Measurements from ENCODE around the gene SMYD4. TPM values are rescaled to one million over a fixed set of nuclear protein-coding genes. Genes with fewer than 3 reads are reported as not detected.

The SMYD4 gene
- total RNA-seq, 1 experiment from 2014 or later, result 23.3 TPM

DNA sequence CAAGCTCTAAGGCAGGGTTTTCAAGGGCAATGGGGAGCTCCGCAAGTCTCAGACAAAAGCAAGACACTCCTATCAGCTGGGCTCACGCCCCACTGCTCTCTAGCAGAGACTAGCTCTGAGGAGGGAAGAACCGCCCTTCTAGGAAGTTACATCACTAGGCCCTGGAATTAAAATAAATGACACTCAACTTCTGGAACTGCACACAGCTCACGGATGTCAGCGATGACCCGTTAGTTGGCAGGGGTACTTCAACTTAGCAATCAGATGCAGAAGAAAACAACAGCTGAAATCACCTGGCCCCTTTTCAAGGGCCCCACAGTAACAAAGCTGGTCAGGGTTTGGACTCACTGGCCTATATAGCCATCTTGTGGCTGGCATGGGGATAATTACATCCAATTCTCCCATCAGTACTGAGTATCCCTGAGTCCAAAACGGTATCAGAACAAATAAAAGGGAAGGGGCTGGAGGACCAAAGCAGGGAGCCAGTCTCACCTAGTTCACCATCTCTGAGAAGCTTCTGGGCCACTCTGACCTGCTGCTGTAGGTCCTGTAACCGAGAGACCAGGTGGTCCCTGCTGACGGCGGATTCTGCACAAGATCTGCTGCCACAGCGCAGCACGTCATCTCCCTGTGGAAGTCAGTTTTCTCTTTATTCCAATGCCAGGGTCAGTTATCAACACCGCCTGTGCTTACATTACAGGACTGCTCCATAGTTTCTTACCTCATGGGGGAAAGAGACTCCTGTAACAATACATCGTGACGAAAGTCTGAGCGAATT, 45.7 kb downstream of the SMYD4 start:
- no peak overlapping the region for H2AFZ ChIP-seq
- no peak for DNase-seq
- CTCF ChIA-PET, result interaction anchor here (0.6 to 1.4 kb wide), 4 partner anchors 11 to 67 kb away, joined by 4 to 11 read pairs (median 8); no protein-coding TSS in a partner anchor
- no peaks in the 10 kb centered on the region for H3K9me3 ChIP-seq (ENCODE audit: insufficient read depth, low read depth)
- no peaks in the 10 kb centered on the region for H4K20me1 ChIP-seq (ENCODE audit: insufficient read depth)
- no peak overlapping the region for H3K27ac ChIP-seq
- peaks cover 22% of the 10 kb centered on the region; the same call in 1 of the 2 replicates for H3F3A ChIP-seq (ENCODE audit: insufficient read depth, low read depth)
- no peak for TF ChIP-seq EZH2 (IDR thresholded peaks at IDR 0.05; ENCODE audit: low read depth)
- TF ChIP-seq, protein P1, sequence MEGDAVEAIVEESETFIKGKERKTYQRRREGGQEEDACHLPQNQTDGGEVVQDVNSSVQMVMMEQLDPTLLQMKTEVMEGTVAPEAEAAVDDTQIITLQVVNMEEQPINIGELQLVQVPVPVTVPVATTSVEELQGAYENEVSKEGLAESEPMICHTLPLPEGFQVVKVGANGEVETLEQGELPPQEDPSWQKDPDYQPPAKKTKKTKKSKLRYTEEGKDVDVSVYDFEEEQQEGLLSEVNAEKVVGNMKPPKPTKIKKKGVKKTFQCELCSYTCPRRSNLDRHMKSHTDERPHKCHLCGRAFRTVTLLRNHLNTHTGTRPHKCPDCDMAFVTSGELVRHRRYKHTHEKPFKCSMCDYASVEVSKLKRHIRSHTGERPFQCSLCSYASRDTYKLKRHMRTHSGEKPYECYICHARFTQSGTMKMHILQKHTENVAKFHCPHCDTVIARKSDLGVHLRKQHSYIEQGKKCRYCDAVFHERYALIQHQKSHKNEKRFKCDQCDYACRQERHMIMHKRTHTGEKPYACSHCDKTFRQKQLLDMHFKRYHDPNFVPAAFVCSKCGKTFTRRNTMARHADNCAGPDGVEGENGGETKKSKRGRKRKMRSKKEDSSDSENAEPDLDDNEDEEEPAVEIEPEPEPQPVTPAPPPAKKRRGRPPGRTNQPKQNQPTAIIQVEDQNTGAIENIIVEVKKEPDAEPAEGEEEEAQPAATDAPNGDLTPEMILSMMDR (conservative IDR thresholded peaks at IDR 0.05), result peak; percentile 79
- intact Hi-C loops (cut with micrococcal nuclease; ENCODE audit: unreplicated experiment), result loop anchor here (1.0 kb wide), 1 partner anchor 64 kb away; no protein-coding TSS in a partner anchor
- POLR2A ChIA-PET (ENCODE audit: unreplicated experiment), result interaction anchor here (0.5 to 0.6 kb wide), 3 partner anchors 86 to 486 kb away, joined by 4 to 12 read pairs (median 5); no protein-coding TSS in a partner anchor
- no TSS peak for BruUV-seq (replicated peaks)
- H3K4me1 ChIP-seq (replicated peaks; ENCODE audit: insufficient read depth), result peaks cover 10% of the 10 kb centered on the region
- no peaks in the 10 kb centered on the region for H3K27me3 ChIP-seq (ENCODE audit: insufficient read depth, low read depth)
- no peaks in the 10 kb centered on the region for H3K79me2 ChIP-seq (ENCODE audit: low read depth)
- H3K9me2 ChIP-seq (ENCODE audit: insufficient read depth), result no peaks in the 10 kb centered on the region
- no peak overlapping the region for H3K4me3 ChIP-seq
- no peak overlapping the region for H3K4me2 ChIP-seq
- H3K36me3 ChIP-seq (ENCODE audit: low read depth), result no peaks in the 10 kb centered on the region; the same call in 1 of the 2 replicates

GRCh38 chr17:1783271-1783670, 46.4 kb downstream of the SMYD4 start:
- DNase-seq, result no peak
- no peaks in the 10 kb centered on the region for H4K20me1 ChIP-seq (ENCODE audit: insufficient read depth)
- H3K9me3 ChIP-seq (ENCODE audit: insufficient read depth, low read depth), result no peaks in the 10 kb centered on the region
- intact Hi-C loops (cut with micrococcal nuclease; ENCODE audit: unreplicated experiment), result no loop called here
- no peaks in the 10 kb centered on the region for H3K27me3 ChIP-seq (ENCODE audit: insufficient read depth, low read depth)
- no TSS peak for BruUV-seq (replicated peaks)
- H3K4me2 ChIP-seq, result no peak overlapping the region
- H3K4me1 ChIP-seq (replicated peaks; ENCODE audit: insufficient read depth), result peaks cover 10% of the 10 kb centered on the region
- H3K79me2 ChIP-seq (ENCODE audit: low read depth), result no peaks in the 10 kb centered on the region
- H3K27ac ChIP-seq, result no peak overlapping the region
- H3K36me3 ChIP-seq (ENCODE audit: low read depth), result no peaks in the 10 kb centered on the region; the same call in 1 of the 2 replicates
- TF ChIP-seq, protein P1 (conservative IDR thresholded peaks at IDR 0.05), result no peak
- TF ChIP-seq EZH2 (IDR thresholded peaks at IDR 0.05; ENCODE audit: low read depth), result no peak
- H3F3A ChIP-seq (ENCODE audit: insufficient read depth, low read depth), result peaks cover 15% of the 10 kb centered on the region; the same call in 1 of the 2 replicates
- H3K9me2 ChIP-seq (ENCODE audit: insufficient read depth), result no peaks in the 10 kb centered on the region
- ChIA-PET CTCF (interaction anchor here (0.6 to 1.4 kb wide), 3 partner anchors 12 to 66 kb away, joined by 4 to 11 read pairs (median 6); no protein-coding TSS in a partner anchor), POLR2A (ENCODE audit: unreplicated experiment) (interaction anchor here (0.6 kb wide), 2 partner anchors 85 to 487 kb away, joined by 4 to 5 read pairs; no protein-coding TSS in a partner anchor)
- no peak overlapping the region for H3K4me3 ChIP-seq
- no peak overlapping the region for H2AFZ ChIP-seq

DNA sequence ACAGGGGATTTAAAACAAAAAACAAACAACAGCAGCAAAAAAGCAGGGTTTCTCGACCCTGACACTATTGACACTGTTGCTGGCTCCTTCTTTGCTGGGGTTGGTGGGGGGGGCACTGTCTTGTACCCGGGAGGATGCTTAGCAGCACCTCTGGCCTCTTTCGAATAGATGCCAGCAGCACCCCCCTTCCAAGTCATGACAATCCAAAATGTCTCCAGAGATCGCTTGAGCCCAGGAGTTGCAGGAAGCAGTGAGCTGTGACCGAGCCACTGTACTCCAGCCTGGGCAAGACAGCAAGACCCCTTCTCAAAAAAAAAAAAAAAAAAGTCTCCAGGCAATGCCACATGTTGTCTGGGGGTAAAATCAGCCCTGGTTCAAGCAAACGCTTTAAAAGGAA, 47.5 kb downstream of the SMYD4 start:
- Histone ChIP-seq H3F3A (ENCODE audit: insufficient read depth, low read depth) (peaks cover 10% of the 10 kb centered on the region; the same call in 1 of the 2 replicates), H3K4me3 (no peak overlapping the region), H3K27me3 (ENCODE audit: insufficient read depth, low read depth) (no peaks in the 10 kb centered on the region), H3K4me1 (replicated peaks; ENCODE audit: insufficient read depth) (peaks cover 2% of the 10 kb centered on the region), H3K4me2 (no peak overlapping the region), H3K79me2 (ENCODE audit: low read depth) (no peaks in the 10 kb centered on the region), H2AFZ (no peak overlapping the region), H3K36me3 (ENCODE audit: low read depth) (no peaks in the 10 kb centered on the region; the same call in 1 of the 2 replicates), H3K9me3 (ENCODE audit: insufficient read depth, low read depth) (no peaks in the 10 kb centered on the region), H3K9me2 (ENCODE audit: insufficient read depth) (no peaks in the 10 kb centered on the region), H3K27ac (no peak overlapping the region), H4K20me1 (ENCODE audit: insufficient read depth) (no peaks in the 10 kb centered on the region)
- POLR2A ChIA-PET (ENCODE audit: unreplicated experiment), result no interaction called here
- CTCF ChIA-PET, result interaction anchor here (0.6 to 0.7 kb wide), 2 partner anchors 8 to 65 kb away, joined by 4 read pairs; no protein-coding TSS in a partner anchor
- no TSS peak for BruUV-seq (replicated peaks)
- TF ChIP-seq, protein P1 (conservative IDR thresholded peaks at IDR 0.05), result no peak
- TF ChIP-seq EZH2 (IDR thresholded peaks at IDR 0.05; ENCODE audit: low read depth), result no peak
- no peak for DNase-seq
- intact Hi-C loops (cut with micrococcal nuclease; ENCODE audit: unreplicated experiment), result no loop called here

Data from PC-9 (cell line).